KMS-11 (cell line): ENCODE data around the gene TMTC1.
"Not testable (repeated sequence)": the region's sequence is repeated elsewhere in the genome, so short reads cannot be mapped to it uniquely, and the experiment has no call there.

ENCODE experiments used
- H2AFZ ChIP-seq: fragments of 200-600 bp; sonication (generic); 2 replicates; pipeline ENCODE4 v1.6.1; 2016; ENCODE audit warnings: antibody characterized with exemption, mixed run types, low read depth
- H3K27ac ChIP-seq: fragments of 200-600 bp; sonication (generic); 2 replicates; pipeline ENCODE4 v1.6.1; 2016; ENCODE audit warnings: mild to moderate bottlenecking, mixed run types
- H3K27me3 ChIP-seq: fragments of 200-600 bp; sonication (generic); 2 replicates; pipeline ENCODE4 v1.6.1; 2017; ENCODE audit warnings: mild to moderate bottlenecking, low read depth, mixed run types, moderate library complexity; ENCODE audit not compliant: insufficient read depth
- H3K36me3 ChIP-seq: fragments of 200-600 bp; sonication (generic); 2 replicates; pipeline ENCODE4 v1.6.1; 2017; ENCODE audit warnings: mild to moderate bottlenecking, mixed run types; ENCODE audit not compliant: insufficient read depth
- H3K4me1 ChIP-seq: fragments of 200-600 bp; sonication (generic); 2 replicates; pipeline ENCODE4 v1.6.1; 2016; ENCODE audit warnings: mild to moderate bottlenecking, low read depth, mixed run types; ENCODE audit not compliant: poor library complexity, severe bottlenecking
- H3K4me2 ChIP-seq: fragments of 200-600 bp; sonication (generic); 2 replicates; pipeline ENCODE4 v1.7.0; 2016; ENCODE audit warnings: mild to moderate bottlenecking, mixed run types
- H3K4me3 ChIP-seq: fragments of 200-600 bp; sonication (generic); IDR thresholded peaks from 2 replicates; pipeline ENCODE4 v1.6.1; 2017; ENCODE audit warnings: low read depth, low read length, mixed read lengths; ENCODE audit not compliant: insufficient read depth
- H3K79me2 ChIP-seq: fragments of 200-600 bp; sonication (generic); 2 replicates; pipeline ENCODE4 v1.6.1; 2016; ENCODE audit warnings: low read depth, mixed run types; ENCODE audit not compliant: insufficient read depth
- H3K9ac ChIP-seq: fragments of 200-600 bp; sonication (generic); 2 replicates; pipeline ENCODE4 v1.6.1; 2016; ENCODE audit warnings: mild to moderate bottlenecking, mixed run types
- H4K20me1 ChIP-seq: fragments of 200-600 bp; sonication (generic); 2 replicates; pipeline ENCODE4 v1.6.1; 2016; ENCODE audit warnings: mild to moderate bottlenecking, mixed run types; ENCODE audit not compliant: insufficient read depth
- CTCF ChIP-seq: fragments of 200-600 bp; sonication (generic); conservative IDR thresholded peaks from 2 replicates; pipeline ENCODE4 v1.6.1; 2017; ENCODE audit warnings: low read depth, mild to moderate bottlenecking, antibody characterized with exemption, low read length, moderate library complexity, mixed read lengths

TMTC1 gene

DNA sequence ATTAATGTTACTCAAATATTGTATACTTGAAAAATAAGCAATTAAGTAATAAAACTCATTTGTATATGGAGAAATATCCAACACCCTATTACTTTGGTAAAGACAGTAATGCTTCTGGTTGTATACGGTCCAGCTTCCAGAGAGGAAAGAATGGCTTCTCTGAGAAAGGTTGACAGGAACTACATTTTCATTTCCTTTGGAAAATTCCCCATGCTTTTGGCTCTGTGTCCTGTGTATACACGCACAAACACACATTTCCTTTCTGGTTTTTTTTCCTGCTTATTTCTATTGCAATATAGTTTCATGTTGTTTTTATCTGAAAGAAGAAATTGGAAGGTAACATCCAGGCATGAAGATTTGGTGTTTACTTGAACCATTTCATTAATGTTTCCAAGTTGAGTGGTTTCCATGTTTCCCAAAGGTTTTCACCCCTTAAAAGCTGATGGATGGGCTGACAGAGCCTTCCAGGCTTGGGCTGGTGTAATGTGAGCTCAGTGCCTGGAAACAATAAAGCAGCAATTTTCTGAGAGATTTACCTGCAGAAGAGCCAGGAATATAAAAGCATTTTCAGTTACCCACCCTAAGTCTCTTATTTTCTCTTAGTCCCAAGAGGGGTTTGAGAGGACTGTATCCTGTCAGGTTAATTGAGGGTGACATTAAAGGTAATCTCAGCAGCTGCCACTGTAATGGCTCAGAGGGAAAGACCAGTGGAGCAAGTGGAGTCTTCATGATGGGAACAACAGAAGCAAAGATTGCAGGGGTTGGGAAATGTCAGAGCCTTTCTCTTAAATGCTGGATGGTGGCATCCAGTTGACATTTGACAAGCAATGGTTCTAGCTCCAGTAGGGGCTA, 33.4 kb upstream of the TMTC1 start:
- no peaks in the 10 kb centered on the region for H3K4me1 ChIP-seq
- no peaks in the 10 kb centered on the region for H3K79me2 ChIP-seq
- H3K4me2 ChIP-seq = no peak overlapping the region
- H3K36me3 ChIP-seq = no peaks in the 10 kb centered on the region
- no peak overlapping the region for H3K27ac ChIP-seq
- H3K4me3 ChIP-seq = no peak overlapping the region
- H3K27me3 ChIP-seq = no peaks in the 10 kb centered on the region
- TF ChIP-seq CTCF = no peak
- H2AFZ ChIP-seq = no peak overlapping the region
- no peak overlapping the region for H3K9ac ChIP-seq
- H4K20me1 ChIP-seq = no peaks in the 10 kb centered on the region

- H3K4me2 ChIP-seq, H3K9ac ChIP-seq, H2AFZ ChIP-seq, H3K27ac ChIP-seq, H3K4me1 ChIP-seq, H3K27me3 ChIP-seq, H3K36me3 ChIP-seq, H4K20me1 ChIP-seq, H3K4me3 ChIP-seq, H3K79me2 ChIP-seq: not testable (repeated sequence)
Measured at GRCh38 chr12:29809616-29810361, 26.0 kb upstream of the TMTC1 start.

DNA sequence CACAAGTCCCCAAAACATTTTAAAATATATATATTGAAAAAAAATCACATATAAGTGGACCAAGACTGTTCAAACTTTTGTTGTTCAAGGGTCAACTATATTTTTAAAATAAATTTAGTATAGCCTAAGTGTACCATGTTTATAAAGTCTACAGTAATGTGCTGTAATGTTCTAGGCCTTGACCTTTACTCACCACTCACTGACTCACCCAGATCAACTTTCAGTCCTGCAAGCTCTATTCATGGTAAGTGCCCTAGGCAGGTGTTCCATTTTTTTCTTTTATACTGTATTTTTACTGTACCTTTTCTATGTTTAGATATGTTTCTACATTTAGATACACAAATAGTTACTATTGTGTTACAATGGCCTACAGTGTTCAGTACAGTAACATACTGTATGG, 23.4 kb upstream of the TMTC1 start:
- no peaks in the 10 kb centered on the region for H3K36me3 ChIP-seq
- no peak overlapping the region for H2AFZ ChIP-seq
- H3K27ac ChIP-seq = no peak overlapping the region
- H3K4me2 ChIP-seq = no peak overlapping the region
- no peaks in the 10 kb centered on the region for H3K79me2 ChIP-seq
- no peak overlapping the region for H3K4me3 ChIP-seq
- no peaks in the 10 kb centered on the region for H3K4me1 ChIP-seq
- no peak for TF ChIP-seq CTCF
- no peaks in the 10 kb centered on the region for H4K20me1 ChIP-seq
- no peak overlapping the region for H3K9ac ChIP-seq
- H3K27me3 ChIP-seq = no peaks in the 10 kb centered on the region

DNA sequence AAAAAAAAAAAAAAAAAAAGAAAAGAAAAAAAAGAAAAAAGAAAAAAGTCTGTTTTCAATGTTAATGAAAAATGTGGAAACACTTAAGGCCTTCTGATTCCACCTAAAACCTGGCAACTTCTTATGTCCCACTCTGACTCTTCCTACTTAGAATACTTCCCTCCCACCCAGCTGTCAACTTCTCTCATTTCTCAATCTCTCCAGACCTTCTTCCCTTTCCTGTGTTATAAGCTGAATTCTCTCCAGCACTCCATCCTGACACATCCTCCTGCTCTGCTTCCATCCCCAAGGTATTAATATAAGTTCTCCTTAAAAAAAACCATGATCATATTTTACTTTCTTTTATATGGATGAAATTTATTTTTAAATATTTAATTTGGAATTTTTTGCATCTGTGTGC, 20.3 kb upstream of the TMTC1 start:
- Histone ChIP-seq H3K4me2 (no peak overlapping the region), H3K27me3 (no peaks in the 10 kb centered on the region), H2AFZ (no peak overlapping the region), H4K20me1 (no peaks in the 10 kb centered on the region), H3K4me1 (no peaks in the 10 kb centered on the region), H3K9ac (no peak overlapping the region), H3K4me3 (no peak overlapping the region), H3K27ac (no peak overlapping the region), H3K36me3 (no peaks in the 10 kb centered on the region), H3K79me2 (no peaks in the 10 kb centered on the region)
- TF ChIP-seq CTCF = no peak

- Histone ChIP-seq H3K27me3 (no peaks in the 10 kb centered on the region), H3K36me3 (no peaks in the 10 kb centered on the region), H3K4me2 (no peak overlapping the region), H3K27ac (no peak overlapping the region), H3K4me3 (no peak overlapping the region), H3K4me1 (no peaks in the 10 kb centered on the region), H3K79me2 (no peaks in the 10 kb centered on the region), H3K9ac (no peak overlapping the region), H2AFZ (no peak overlapping the region), H4K20me1 (no peaks in the 10 kb centered on the region)
- TF ChIP-seq CTCF = no peak
Measured at GRCh38 chr12:29799591-29799990, 15.8 kb upstream of the TMTC1 start.
